ENCODE measurements around the gene LARGE1. TPM values are rescaled to one million over a fixed set of nuclear protein-coding genes. Genes with fewer than 3 reads are reported as not detected.

LARGE1 gene
- total RNA-seq, 1 experiment from 2014 or later, result 1.5 TPM

- DNase-seq (ENCODE audit: low read depth, low spot score) (no peak), ATAC-seq (no peak)
- Histone ChIP-seq H3K9me2 (ENCODE audit: insufficient read depth) (no peaks in the 10 kb centered on the region), H3K9me3 (ENCODE audit: control insufficient read depth in 1 of 2, insufficient read depth in 1 of 2, low read depth in 1 of 2, low read length in 2 of 2) (peaks cover 3 to 36% of the 10 kb centered on the region in 2 experiments; a peak in 2 of 4 replicates), H3K79me2 (ENCODE audit: insufficient read depth, low read length) (no peaks in the 10 kb centered on the region), H3K27ac (ENCODE audit: low read depth, low read length) (no peak overlapping the region), H3K27me3 (ENCODE audit: insufficient read depth, low read length) (no peaks in the 10 kb centered on the region), H3K4me2 (ENCODE audit: low read length) (no peak overlapping the region), H3K4me1 (ENCODE audit: control insufficient read depth in 1 of 2, insufficient read depth in 2 of 2, low read length in 2 of 2) (no peaks in the 10 kb centered on the region), H3K4me3 (replicated peaks in 1 of 2; ENCODE audit: low read depth in 1 of 2, low read length in 2 of 2) (no peak overlapping the region), H2AFZ (ENCODE audit: low read depth, low read length, poor library complexity, severe bottlenecking) (no peak overlapping the region), H4K20me1 (ENCODE audit: insufficient read depth) (no peaks in the 10 kb centered on the region), H3K9ac (ENCODE audit: low read length) (no peak overlapping the region), H3K36me3 (ENCODE audit: control insufficient read depth in 1 of 2, insufficient read depth in 2 of 2, low read length in 2 of 2) (no peaks in the 10 kb centered on the region)
- TF ChIP-seq, protein P1, sequence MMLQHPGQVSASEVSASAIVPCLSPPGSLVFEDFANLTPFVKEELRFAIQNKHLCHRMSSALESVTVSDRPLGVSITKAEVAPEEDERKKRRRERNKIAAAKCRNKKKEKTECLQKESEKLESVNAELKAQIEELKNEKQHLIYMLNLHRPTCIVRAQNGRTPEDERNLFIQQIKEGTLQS (IDR thresholded peaks at IDR 0.05), result no peak
- TF ChIP-seq SIN3A (IDR thresholded peaks at IDR 0.05; ENCODE audit: low read depth) (no peak), POLR2AphosphoS5 (IDR thresholded peaks at IDR 0.05; ENCODE audit: low read depth, low read length) (no peak), ELF1 (IDR thresholded peaks at IDR 0.05; ENCODE audit: borderline replicate concordance, low read depth) (no peak), POLR2A (IDR thresholded peaks at IDR 0.05; ENCODE audit: borderline replicate concordance, extremely low read depth, insufficient read depth, insufficient read length) (no peak), EGR1 (IDR thresholded peaks at IDR 0.05; ENCODE audit: low read depth) (no peak), TCF7L2 (IDR thresholded peaks at IDR 0.05; ENCODE audit: borderline replicate concordance, extremely low read depth, insufficient read depth, insufficient read length) (no peak), CBX3 (IDR thresholded peaks at IDR 0.05; ENCODE audit: low read depth) (no peak), EZH2 (IDR thresholded peaks at IDR 0.05) (no peak), SP1 (IDR thresholded peaks at IDR 0.05; ENCODE audit: low read depth) (no peak), YY1 (IDR thresholded peaks at IDR 0.05; ENCODE audit: extremely low read depth, insufficient replicate concordance, low read depth, low read length) (no peak), ZNF274 (IDR thresholded peaks at IDR 0.05; ENCODE audit: low read depth, low read length) (no peak), SRF (IDR thresholded peaks at IDR 0.05; ENCODE audit: low read depth) (no peak), EZH2phosphoT487 (IDR thresholded peaks at IDR 0.05; ENCODE audit: borderline replicate concordance) (no peak), RAD21 (IDR thresholded peaks at IDR 0.05; ENCODE audit: low read depth) (no peak), FOSL1 (IDR thresholded peaks at IDR 0.05; ENCODE audit: low read depth) (no peak)
- TF ChIP-seq, protein P2, sequence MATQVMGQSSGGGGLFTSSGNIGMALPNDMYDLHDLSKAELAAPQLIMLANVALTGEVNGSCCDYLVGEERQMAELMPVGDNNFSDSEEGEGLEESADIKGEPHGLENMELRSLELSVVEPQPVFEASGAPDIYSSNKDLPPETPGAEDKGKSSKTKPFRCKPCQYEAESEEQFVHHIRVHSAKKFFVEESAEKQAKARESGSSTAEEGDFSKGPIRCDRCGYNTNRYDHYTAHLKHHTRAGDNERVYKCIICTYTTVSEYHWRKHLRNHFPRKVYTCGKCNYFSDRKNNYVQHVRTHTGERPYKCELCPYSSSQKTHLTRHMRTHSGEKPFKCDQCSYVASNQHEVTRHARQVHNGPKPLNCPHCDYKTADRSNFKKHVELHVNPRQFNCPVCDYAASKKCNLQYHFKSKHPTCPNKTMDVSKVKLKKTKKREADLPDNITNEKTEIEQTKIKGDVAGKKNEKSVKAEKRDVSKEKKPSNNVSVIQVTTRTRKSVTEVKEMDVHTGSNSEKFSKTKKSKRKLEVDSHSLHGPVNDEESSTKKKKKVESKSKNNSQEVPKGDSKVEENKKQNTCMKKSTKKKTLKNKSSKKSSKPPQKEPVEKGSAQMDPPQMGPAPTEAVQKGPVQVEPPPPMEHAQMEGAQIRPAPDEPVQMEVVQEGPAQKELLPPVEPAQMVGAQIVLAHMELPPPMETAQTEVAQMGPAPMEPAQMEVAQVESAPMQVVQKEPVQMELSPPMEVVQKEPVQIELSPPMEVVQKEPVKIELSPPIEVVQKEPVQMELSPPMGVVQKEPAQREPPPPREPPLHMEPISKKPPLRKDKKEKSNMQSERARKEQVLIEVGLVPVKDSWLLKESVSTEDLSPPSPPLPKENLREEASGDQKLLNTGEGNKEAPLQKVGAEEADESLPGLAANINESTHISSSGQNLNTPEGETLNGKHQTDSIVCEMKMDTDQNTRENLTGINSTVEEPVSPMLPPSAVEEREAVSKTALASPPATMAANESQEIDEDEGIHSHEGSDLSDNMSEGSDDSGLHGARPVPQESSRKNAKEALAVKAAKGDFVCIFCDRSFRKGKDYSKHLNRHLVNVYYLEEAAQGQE (IDR thresholded peaks at IDR 0.05; ENCODE audit: low read depth), result no peak
- TF ChIP-seq, protein P3, sequence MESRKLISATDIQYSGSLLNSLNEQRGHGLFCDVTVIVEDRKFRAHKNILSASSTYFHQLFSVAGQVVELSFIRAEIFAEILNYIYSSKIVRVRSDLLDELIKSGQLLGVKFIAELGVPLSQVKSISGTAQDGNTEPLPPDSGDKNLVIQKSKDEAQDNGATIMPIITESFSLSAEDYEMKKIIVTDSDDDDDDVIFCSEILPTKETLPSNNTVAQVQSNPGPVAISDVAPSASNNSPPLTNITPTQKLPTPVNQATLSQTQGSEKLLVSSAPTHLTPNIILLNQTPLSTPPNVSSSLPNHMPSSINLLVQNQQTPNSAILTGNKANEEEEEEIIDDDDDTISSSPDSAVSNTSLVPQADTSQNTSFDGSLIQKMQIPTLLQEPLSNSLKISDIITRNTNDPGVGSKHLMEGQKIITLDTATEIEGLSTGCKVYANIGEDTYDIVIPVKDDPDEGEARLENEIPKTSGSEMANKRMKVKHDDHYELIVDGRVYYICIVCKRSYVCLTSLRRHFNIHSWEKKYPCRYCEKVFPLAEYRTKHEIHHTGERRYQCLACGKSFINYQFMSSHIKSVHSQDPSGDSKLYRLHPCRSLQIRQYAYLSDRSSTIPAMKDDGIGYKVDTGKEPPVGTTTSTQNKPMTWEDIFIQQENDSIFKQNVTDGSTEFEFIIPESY (IDR thresholded peaks at IDR 0.05; ENCODE audit: extremely low read depth, insufficient replicate concordance, low read length), result no peak
- TF ChIP-seq, protein P4, sequence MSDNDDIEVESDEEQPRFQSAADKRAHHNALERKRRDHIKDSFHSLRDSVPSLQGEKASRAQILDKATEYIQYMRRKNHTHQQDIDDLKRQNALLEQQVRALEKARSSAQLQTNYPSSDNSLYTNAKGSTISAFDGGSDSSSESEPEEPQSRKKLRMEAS (IDR thresholded peaks at IDR 0.05), result no peak
- TF ChIP-seq, protein P5, sequence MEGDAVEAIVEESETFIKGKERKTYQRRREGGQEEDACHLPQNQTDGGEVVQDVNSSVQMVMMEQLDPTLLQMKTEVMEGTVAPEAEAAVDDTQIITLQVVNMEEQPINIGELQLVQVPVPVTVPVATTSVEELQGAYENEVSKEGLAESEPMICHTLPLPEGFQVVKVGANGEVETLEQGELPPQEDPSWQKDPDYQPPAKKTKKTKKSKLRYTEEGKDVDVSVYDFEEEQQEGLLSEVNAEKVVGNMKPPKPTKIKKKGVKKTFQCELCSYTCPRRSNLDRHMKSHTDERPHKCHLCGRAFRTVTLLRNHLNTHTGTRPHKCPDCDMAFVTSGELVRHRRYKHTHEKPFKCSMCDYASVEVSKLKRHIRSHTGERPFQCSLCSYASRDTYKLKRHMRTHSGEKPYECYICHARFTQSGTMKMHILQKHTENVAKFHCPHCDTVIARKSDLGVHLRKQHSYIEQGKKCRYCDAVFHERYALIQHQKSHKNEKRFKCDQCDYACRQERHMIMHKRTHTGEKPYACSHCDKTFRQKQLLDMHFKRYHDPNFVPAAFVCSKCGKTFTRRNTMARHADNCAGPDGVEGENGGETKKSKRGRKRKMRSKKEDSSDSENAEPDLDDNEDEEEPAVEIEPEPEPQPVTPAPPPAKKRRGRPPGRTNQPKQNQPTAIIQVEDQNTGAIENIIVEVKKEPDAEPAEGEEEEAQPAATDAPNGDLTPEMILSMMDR (IDR thresholded peaks at IDR 0.05 in 2 of 3, conservative IDR thresholded peaks at IDR 0.05 in 1 of 3; ENCODE audit: borderline replicate concordance in 1 of 3, insufficient read depth in 1 of 3, low read depth in 2 of 3, low read length in 2 of 3), result no peak
- intact Hi-C loops (cut with micrococcal nuclease), result no loop called here
- ChIA-PET RAD21 (ENCODE audit: low non-redundant PET in 1 of 2, low total read pairs in 2 of 2, uncharacterized antibody in 2 of 2, unreplicated experiment in 2 of 2) (no interaction called here), POLR2A (no interaction called here), CTCF (no interaction called here)
- BruUV-seq (replicated peaks), result no TSS peak
Observed at GRCh38 chr22:33859311-33859710, 61.0 kb downstream of the LARGE1 start.
